ENCODE results near the gene PRKG1.
"Not testable (repeated sequence)": the region's sequence is repeated elsewhere in the genome, so short reads cannot be mapped to it uniquely, and the experiment has no call there.

- not testable (repeated sequence) for TF ChIP-seq CTCF (IDR thresholded peaks at IDR 0.05; ENCODE audit: low read depth, low read length, poor library complexity, severe bottlenecking); EZH2phosphoT487 (IDR thresholded peaks at IDR 0.05; ENCODE audit: borderline replicate concordance, low read length)
These were observed 138.7 kb downstream of the PRKG1 start for GRCh38 chr10:51212937-51213336.
